ENCODE data around the gene TOGARAM1.

GRCh38 chr14:45057881-45058364, 95.9 kb downstream of the TOGARAM1 start:
- TF ChIP-seq EZH2 (IDR thresholded peaks at IDR 0.05; ENCODE audit: borderline replicate concordance, low read length) (no peak), CTCF (conservative IDR thresholded peaks at IDR 0.05 in 1 of 2, IDR thresholded peaks at IDR 0.05 in 1 of 2; ENCODE audit: extremely low read depth in 1 of 2, insufficient read depth in 1 of 2, low read depth in 1 of 2, low read length in 2 of 2) (no peak)
